Natural killer cell (primary cell): Measurements from ENCODE around the gene MMP20. TPM values are rescaled to one million over a fixed set of nuclear protein-coding genes. Genes with fewer than 3 reads are reported as not detected.

Experiments
- ATAC-seq, 3 donors: fragments of 150-1000 bp in 2 of 3; fragments of 200-7000 bp in 1 of 3; cut with Tn5 transposase; 1 replicate in 1 of 3; 2 replicates in 2 of 3; pipeline ENCODE4 v1.10.0; 2021; ENCODE audit warnings: mild to moderate bottlenecking in 2 of 3, moderate library complexity in 2 of 3
- DNase-seq, 2 donors: peaks; one replicate each; pipeline versions ENCODE4 v3.0.0 to v3.0.0-alpha.2; 2013 to 2021; ENCODE audit warnings: mixed read lengths in 1 of 2
- H3K27ac ChIP-seq: one replicate; pipeline ENCODE4 v1.5.1; 2013; ENCODE audit warnings: mild to moderate bottlenecking, low read length
- H3K27me3 ChIP-seq: one replicate; pipeline ENCODE4 v1.6.1; 2013; ENCODE audit warnings: low read length; ENCODE audit not compliant: control insufficient read depth, insufficient read depth
- H3K36me3 ChIP-seq: one replicate; pipeline ENCODE4 v1.6.1; 2013; ENCODE audit warnings: low read length; ENCODE audit not compliant: control insufficient read depth, insufficient read depth
- H3K4me1 ChIP-seq: one replicate; pipeline ENCODE4 v1.6.1; 2013; ENCODE audit warnings: low read length; ENCODE audit not compliant: control insufficient read depth, insufficient read depth
- H3K4me3 ChIP-seq: one replicate; pipeline ENCODE4 v1.5.1; 2013; ENCODE audit warnings: low read length
- H3K9me3 ChIP-seq: one replicate; pipeline ENCODE4 v1.6.1; 2013; ENCODE audit warnings: low read length; ENCODE audit not compliant: control insufficient read depth, insufficient read depth
- H3K27ac Mint-ChIP-seq, 2 donors: one replicate each; pipeline ENCODE4 v1.8.0; 2022; ENCODE audit warnings: mild to moderate bottlenecking in 2 of 2, mixed read lengths in 2 of 2, moderate library complexity in 1 of 2
- H3K27me3 Mint-ChIP-seq, 2 donors: one replicate each; pipeline ENCODE4 v1.8.0; 2022; ENCODE audit warnings: low read depth in 2 of 2, mixed read lengths in 2 of 2
- H3K36me3 Mint-ChIP-seq: one replicate; pipeline ENCODE4 v1.8.0; 2022; ENCODE audit warnings: mixed read lengths
- H3K4me1 Mint-ChIP-seq, 2 donors: one replicate each; pipeline ENCODE4 v1.8.0; 2022; ENCODE audit warnings: mixed read lengths in 2 of 2
- H3K4me3 Mint-ChIP-seq: one replicate; pipeline ENCODE4 v1.8.0; 2022; ENCODE audit warnings: mild to moderate bottlenecking, moderate library complexity, mixed read lengths
- H3K9me3 Mint-ChIP-seq, 2 donors: one replicate each; pipeline ENCODE4 v1.8.0; 2022; ENCODE audit warnings: mixed read lengths in 2 of 2
- WGBS: methylation state at CpG from one replicate; pipeline ENCODE4 v1.1.7; 2013; ENCODE audit warnings: missing lambda C conversion rate; ENCODE audit not compliant: insufficient coverage; 5-methylcytosine and 5-hydroxymethylcytosine counted together
- intact Hi-C: fragments of 100-400 bp; cut with micrococcal nuclease; formaldehyde crosslinking; loops from one replicate; pipeline ENCODE4 v1.14.2; 2022
- total RNA-seq, 4 donors: library from RNA; stranded (reverse); fragments of 120-200 nt in 1 of 4; gene quantifications; one replicate each; pipeline versions ENCODE4 v1.2.3 to v1.2.4, GENCODE V29; 2013 to 2022
- TF ChIP-seq, protein P1 (sequence below): fragments of 200-600 bp; IDR thresholded peaks from one replicate; pipeline ENCODE4 v1.8.0; 2022; ENCODE audit warnings: antibody characterized with exemption

Gene MMP20
- total RNA-seq, 3 donors from 2014 or later (not counting 1 experiment from before 2014, with no cell fraction given): not detected

- H3K36me3 ChIP-seq: no peaks in the 10 kb centered on the region
- H3K36me3 Mint-ChIP-seq: no peaks in the 10 kb centered on the region
- H3K27me3 ChIP-seq: no peaks in the 10 kb centered on the region
- ATAC-seq (no peak), DNase-seq (no peak)
- 98% methylated on average over 5 of the region's 5 CpGs for WGBS
- no peaks in the 10 kb centered on the region for H3K9me3 ChIP-seq
- H3K4me3 ChIP-seq: no peak overlapping the region
- H3K4me1 ChIP-seq: no peaks in the 10 kb centered on the region
- TF ChIP-seq, protein P1, sequence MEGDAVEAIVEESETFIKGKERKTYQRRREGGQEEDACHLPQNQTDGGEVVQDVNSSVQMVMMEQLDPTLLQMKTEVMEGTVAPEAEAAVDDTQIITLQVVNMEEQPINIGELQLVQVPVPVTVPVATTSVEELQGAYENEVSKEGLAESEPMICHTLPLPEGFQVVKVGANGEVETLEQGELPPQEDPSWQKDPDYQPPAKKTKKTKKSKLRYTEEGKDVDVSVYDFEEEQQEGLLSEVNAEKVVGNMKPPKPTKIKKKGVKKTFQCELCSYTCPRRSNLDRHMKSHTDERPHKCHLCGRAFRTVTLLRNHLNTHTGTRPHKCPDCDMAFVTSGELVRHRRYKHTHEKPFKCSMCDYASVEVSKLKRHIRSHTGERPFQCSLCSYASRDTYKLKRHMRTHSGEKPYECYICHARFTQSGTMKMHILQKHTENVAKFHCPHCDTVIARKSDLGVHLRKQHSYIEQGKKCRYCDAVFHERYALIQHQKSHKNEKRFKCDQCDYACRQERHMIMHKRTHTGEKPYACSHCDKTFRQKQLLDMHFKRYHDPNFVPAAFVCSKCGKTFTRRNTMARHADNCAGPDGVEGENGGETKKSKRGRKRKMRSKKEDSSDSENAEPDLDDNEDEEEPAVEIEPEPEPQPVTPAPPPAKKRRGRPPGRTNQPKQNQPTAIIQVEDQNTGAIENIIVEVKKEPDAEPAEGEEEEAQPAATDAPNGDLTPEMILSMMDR: no peak
- H3K27ac ChIP-seq: no peak overlapping the region
- H3K27ac Mint-ChIP-seq: no peak overlapping the region
- H3K9me3 Mint-ChIP-seq: no peaks in the 10 kb centered on the region
- H3K4me3 Mint-ChIP-seq: no peak overlapping the region
- H3K27me3 Mint-ChIP-seq: peaks cover 5 to 8% of the 10 kb centered on the region in 2 donors
- intact Hi-C loops: no loop called here
- no peaks in the 10 kb centered on the region for H3K4me1 Mint-ChIP-seq
Observed at GRCh38 chr11:102603091-102603490, 22.0 kb downstream of the MMP20 start.

DNA sequence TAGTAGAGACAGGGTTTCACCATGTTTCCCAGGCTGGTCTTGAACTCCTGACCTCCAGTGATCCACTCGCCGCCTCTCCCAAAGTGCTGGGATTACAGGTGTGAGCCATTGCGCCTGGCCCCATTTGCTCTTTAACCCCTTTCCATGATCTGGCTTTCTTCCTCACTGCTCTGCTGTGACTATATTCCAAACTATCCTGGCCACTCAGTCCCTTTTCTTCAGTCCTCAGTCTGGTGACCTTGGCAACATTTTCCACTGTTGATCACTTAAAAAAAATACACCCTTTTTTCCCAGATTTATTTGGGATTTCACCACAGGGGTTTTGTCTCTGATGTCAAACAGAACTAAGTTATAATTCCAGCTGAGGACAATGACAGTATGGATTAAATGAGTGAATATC, 24.5 kb downstream of the MMP20 start:
- 99% methylated on average over 3 of the region's 3 CpGs for WGBS
- DNase-seq: no peak
- peaks cover 5 to 8% of the 10 kb centered on the region in 2 donors for H3K27me3 Mint-ChIP-seq
- H3K9me3 Mint-ChIP-seq: no peaks in the 10 kb centered on the region
- intact Hi-C loops: no loop called here
- Histone ChIP-seq H3K27ac (no peak overlapping the region), H3K4me3 (no peak overlapping the region), H3K36me3 (no peaks in the 10 kb centered on the region), H3K4me1 (no peaks in the 10 kb centered on the region), H3K27me3 (no peaks in the 10 kb centered on the region), H3K9me3 (no peaks in the 10 kb centered on the region)
- no peaks in the 10 kb centered on the region for H3K4me1 Mint-ChIP-seq
- H3K4me3 Mint-ChIP-seq: no peak overlapping the region
- no peaks in the 10 kb centered on the region for H3K36me3 Mint-ChIP-seq
- TF ChIP-seq, protein P1: no peak
- no peak overlapping the region for H3K27ac Mint-ChIP-seq
- no peak for ATAC-seq

GRCh38 chr11:102599642-102600261, 25.4 kb downstream of the MMP20 start:
- intact Hi-C loops: no loop called here
- Histone ChIP-seq H3K4me1 (no peaks in the 10 kb centered on the region), H3K36me3 (no peaks in the 10 kb centered on the region), H3K27ac (no peak overlapping the region), H3K27me3 (no peaks in the 10 kb centered on the region), H3K4me3 (no peak overlapping the region), H3K9me3 (no peaks in the 10 kb centered on the region)
- ATAC-seq (no peak), DNase-seq (no peak)
- Mint-ChIP-seq H3K4me3 (no peak overlapping the region), H3K27me3 (peaks cover 5 to 8% of the 10 kb centered on the region in 2 donors), H3K9me3 (no peaks in the 10 kb centered on the region), H3K27ac (no peak overlapping the region), H3K4me1 (no peaks in the 10 kb centered on the region), H3K36me3 (no peaks in the 10 kb centered on the region)
- TF ChIP-seq, protein P1: no peak
- 77% methylated on average over 3 of the region's 3 CpGs for whole genome bisulfite sequencing

GRCh38 chr11:102598272-102598671, 26.9 kb downstream of the MMP20 start:
- no peaks in the 10 kb centered on the region for H3K4me1 ChIP-seq
- no peak overlapping the region for H3K4me3 ChIP-seq
- H3K36me3 ChIP-seq: no peaks in the 10 kb centered on the region
- TF ChIP-seq, protein P1: no peak
- no peaks in the 10 kb centered on the region for H3K9me3 ChIP-seq
- H3K4me1 Mint-ChIP-seq: no peaks in the 10 kb centered on the region
- H3K27ac ChIP-seq: no peak overlapping the region
- no peaks in the 10 kb centered on the region for H3K36me3 Mint-ChIP-seq
- DNase-seq (no peak), ATAC-seq (no peak)
- no peak overlapping the region for H3K27ac Mint-ChIP-seq
- no peaks in the 10 kb centered on the region for H3K27me3 ChIP-seq
- intact Hi-C loops: no loop called here
- no peaks in the 10 kb centered on the region for H3K9me3 Mint-ChIP-seq
- H3K27me3 Mint-ChIP-seq: peaks cover 5 to 8% of the 10 kb centered on the region in 2 donors
- no peak overlapping the region for H3K4me3 Mint-ChIP-seq
- WGBS: 93% methylated on average over 1 of the region's 1 CpG
